HG03521 (cell line): ENCODE data around the gene MLPH.
A peak's percentile ranks its signal among the peaks of the same experiment; 100 is the strongest.

Source experiments
- ATAC-seq: cut with Tn5 transposase; IDR thresholded peaks from one replicate; pipeline ENCODE4 v1.9.1; 2021; ENCODE audit warnings: mild to moderate bottlenecking, moderate library complexity; ENCODE audit not compliant: unreplicated experiment

Gene MLPH

DNA sequence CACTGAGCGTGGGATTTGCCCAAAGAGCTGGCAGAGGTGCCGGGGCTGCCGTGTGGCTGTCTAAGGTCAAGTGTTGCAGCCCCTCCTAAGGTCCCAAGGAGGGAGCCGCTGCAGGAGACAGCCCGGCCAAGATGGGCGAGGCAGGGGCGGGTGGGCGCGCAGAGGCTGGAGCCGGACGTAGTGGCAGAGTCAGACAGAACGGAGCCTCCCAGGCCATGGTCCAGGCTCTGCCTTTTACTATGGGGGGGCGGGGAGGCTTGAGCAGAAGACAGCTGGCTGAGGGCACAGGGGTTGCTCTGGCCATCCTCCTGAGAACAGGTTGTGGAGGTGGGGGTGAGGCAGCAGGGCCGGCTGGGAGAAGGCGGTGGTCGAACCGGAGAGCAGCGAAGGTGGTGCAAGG lies 51.9 kb downstream of the MLPH start:
- no peak for ATAC-seq

DNA sequence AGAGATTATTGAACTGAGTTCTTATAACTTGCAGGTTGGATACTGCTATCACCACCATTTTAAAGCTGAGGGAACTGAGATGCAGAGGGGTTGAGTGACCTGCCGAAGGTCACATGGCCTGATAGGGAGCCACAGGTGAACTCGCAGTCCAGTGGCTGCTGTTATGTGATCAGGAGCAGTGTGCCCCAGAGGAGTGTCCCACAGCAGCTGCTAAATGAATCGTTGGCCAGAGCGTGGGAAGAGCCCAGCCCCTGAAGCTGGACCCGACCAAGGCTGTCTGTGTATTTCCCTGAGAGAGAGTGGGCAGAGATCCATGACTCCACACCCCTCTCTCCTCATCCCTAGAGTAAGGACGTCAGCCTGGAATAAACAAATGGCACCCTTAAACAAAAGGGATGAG lies 52.6 kb downstream of the MLPH start:
- ATAC-seq = no peak

DNA sequence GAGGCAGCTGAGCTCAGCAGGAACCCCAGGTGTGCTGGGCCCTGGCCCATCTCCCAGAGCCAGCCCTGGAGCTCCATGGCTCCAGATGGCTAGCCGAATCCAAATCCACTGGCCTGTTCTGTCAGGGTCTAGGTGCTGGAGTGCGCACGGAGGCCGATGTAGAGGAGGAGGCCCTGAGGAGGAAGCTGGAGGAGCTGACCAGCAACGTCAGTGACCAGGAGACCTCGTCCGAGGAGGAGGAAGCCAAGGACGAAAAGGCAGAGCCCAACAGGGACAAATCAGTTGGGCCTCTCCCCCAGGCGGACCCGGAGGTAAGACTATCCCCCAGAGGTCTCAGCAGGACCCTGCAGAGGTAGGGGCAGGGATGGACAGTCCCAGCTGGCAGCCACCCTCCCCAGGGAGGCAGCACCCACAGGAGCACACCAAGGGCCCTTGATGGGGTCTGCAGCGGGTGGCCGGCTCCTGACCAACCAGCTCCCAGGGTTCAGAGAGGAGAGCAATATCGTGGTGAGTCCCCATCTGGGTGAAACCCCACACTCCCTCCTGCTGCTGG lies 53.2 kb downstream of the MLPH start:
- ATAC-seq = no peak

DNA sequence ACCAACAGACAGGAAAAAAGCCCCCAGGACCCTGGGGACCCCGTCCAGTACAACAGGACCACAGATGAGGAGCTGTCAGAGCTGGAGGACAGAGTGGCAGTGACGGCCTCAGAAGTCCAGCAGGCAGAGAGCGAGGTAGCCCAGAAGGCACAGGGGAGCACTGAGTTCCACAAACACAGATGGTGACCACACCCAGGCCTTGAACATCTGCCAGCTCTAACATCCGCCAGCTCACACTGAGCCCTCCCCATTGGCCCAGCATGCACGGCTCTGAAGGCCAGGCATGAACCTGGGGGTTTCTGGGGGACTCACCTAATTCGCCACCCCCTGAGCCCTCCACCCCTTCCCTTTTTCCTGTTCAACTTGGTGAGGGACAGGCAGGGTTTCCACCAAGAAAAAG lies 53.8 kb downstream of the MLPH start:
- ATAC-seq = no peak

DNA sequence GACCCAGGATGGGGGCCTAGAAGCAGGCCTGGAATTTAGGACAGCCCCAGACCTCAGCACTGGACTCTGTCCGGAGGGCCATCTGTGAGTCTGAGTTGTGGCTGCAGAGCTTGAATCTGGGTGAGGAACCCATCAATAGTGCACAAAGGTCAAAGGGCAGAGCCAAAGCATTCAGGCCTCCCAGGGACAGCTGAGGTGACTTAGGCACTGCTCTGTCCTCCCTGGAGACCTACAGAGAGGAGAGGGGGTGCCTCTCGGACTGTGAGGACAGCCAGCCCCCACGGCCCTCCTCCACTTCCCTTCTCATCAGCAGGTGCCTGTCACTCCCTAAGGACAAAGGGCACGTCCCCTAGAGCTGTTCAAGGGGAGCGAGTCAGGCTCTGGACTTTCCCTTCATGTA lies 54.2 kb downstream of the MLPH start:
- no peak for ATAC-seq

DNA sequence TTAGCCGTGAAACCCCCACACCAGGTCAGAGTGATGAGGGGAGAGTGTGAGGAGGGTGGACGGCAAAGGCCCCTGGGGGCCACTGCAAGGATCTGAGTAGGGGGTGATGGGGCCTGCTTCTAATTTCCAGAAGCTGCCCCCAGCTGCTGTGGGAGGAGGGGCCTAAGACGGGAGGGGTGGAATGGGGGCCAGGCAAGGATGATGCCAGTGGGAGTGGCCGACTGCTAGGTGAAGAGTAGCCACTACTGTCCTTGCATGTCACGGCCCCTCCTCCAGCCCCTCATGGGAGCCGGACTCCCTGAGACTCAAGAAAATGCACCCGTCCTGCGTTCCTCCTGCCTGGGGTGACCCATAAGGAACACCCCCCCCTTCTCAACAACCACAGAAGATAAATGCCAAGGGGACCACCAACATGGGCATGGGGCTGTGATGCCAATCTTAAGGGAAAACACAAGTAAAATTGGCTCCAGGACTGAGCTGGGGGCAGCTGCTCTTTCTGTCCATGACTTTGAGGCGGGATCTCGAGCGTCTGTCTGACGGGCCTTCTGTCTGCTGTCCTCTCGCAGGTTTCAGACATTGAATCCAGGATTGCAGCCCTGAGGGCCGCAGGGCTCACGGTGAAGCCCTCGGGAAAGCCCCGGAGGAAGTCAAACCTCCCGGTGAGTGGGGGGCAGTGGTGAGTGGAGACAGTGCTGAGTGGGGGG lies 55.1 kb downstream of the MLPH start:
- ATAC-seq = no peak

DNA sequence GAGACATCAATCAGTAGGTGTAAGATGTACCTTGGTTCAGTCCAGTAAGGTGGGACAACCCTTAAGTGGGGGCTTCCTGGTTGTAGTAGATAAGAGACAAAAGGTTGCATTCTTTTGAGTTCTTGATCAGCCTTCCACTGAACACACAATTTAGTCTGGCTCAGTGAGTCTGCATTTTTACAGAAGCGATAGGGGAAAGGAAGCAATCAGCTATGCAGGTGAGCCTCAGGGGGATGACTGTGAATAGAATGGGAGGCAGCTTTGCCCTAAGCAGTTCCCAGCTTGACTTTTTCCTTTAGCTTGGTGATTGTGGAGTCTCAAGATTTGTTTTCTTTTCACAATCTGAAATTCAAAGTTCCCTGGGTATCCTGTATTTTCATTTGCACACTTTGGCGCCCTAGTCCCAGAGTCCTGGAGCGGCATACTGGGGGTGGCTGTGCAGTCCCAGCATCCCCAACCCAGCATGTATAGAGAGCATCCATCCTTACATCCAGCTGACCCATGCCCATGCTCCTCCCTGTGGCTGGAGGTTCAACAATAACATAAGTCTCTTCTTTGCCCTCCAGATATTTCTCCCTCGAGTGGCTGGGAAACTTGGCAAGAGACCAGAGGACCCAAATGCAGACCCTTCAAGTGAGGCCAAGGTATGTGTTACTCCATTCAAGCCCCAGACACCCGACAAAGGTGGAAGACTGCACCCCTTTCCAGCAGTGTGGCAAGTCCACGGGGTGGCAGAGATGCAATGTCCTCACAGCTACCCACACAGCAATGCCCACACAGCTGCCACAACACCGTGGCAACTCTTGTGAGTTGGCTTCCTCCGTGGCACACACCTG lies 59.2 kb downstream of the MLPH start:
- ATAC-seq = no peak

DNA sequence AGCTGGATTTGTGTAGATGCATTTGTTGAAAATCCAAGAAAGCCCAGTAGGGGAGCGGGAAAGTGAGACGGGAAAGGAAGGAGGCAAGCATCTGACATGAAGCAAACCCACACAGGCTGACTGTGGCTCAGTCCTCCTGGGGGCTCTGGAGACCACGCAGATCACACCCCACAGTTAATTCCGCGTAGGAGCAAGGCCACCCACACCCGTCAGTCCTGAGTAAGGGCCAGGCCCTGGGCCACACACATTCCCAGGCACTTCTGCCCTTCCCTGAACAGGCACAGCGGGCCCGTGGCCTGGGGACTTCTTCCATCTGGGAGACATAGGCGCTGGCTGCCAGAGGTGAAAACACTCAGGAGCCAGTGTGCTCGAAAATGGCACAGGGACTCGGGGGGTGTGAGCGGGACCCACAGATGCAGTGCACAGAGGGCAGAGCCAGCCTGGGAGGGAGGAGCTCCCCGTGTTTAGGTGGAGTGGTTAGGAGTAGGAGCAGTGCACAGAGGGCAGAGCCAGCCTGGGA lies 59.9 kb downstream of the MLPH start:
- ATAC-seq = no peak

DNA sequence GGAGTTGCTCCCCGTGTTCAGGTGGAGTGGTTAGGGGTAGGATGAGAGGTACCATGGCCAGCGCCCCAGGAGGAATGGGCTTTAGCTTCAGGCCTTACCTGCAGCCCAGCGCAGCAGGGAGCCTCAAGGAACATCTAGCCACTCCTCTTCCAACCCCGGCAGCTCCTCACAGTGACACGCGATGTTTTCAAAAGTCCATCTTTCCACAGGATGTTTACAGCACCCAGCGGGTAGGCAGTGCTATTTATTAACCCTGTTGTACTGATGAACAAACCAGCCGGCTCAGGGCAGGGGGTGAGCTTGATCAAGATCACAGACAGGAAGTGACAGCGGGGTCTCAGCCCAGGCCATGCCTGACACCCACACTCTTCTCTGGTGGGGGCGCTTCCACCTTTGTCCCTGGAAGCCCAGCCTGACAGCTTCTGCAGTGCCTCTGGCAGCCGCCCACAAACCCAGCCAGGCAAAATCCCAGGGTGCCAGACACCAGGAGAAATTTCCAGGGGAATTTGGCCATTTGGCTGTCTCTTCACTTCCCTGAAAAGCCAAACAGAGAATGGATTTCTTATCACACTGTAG lies 60.9 kb downstream of the MLPH start:
- ATAC-seq = no peak

DNA sequence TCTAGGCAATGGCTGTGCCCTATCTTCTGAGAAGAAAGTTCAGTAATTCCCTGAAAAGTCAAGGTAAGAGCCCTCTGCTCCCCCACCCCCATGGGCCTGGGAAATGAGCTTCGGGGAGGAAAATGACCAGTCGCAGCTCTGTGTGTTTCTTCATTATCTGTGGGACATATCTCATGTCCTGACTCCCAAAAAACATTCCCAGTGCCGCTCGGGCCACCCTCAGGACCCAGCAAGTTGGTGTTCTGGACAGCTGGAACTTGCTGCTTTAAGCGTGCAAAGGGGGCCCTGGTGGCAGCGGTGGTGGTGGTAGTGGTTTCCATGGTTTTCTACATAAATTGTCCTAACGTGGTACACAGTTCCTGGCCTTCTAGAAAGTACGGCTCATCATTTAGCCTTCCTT lies 62.2 kb downstream of the MLPH start:
- ATAC-seq = no peak

DNA sequence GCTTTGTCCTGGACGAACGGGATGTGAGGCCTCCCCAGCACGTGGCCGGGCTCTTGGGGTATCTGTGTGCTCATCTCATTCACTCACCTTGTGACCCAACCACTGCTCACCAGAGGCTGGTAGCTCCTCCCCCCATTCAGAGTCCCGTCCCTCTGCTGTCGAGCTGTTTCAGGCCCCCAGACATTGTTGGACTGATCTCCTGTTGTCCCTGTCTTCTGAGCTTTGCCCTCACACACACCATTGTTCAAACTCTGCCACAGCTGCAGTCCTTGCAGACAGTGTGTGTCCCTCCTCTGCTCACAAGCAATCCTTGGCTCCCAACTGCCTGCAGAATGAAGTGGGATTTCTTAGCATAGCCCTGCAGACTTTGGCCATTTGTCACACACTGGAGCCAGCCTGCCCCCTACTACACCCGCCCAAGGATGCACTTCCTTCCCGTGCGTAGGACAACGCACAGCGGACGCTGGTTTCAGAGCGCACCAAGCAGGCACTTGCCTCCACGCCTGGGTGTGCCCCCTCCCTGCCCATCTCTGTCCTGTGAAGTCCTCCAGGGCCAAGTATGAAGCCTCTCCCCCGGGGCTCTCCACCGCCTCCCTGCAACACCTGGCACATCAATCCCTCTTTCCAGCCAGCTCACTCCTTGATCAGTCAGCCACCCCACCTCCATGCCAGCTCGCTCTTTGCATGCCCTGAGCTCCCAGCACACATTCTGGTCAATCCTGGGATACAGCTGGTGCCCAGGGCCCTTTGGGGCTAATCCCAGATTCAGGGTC lies 62.8 kb downstream of the MLPH start:
- ATAC-seq = no peak

DNA sequence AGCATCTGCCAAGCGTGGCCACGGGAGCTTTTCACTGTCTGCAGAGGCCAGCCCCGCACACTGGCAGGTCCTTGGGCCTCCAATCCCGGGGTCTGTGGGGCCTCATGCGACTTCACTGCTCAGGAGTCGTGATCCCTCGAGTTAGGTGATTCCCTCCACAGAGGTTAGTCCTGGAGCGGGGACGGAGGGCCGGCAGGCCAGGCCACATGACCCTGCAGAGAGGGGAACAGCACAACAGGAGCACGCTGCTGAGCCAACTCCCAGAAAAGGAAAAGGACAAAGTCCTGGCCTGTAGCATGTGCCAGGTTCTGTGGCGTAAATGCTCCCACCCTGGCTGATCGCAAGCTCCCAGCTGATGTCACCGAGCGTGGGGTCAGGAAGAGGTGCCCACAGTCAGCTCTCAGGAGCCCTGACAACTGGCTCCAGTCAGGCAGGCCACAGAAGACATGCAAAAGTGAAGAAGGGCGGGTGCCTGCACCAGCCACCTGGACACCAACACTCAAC lies 64.1 kb downstream of the MLPH start:
- no peak for ATAC-seq

DNA sequence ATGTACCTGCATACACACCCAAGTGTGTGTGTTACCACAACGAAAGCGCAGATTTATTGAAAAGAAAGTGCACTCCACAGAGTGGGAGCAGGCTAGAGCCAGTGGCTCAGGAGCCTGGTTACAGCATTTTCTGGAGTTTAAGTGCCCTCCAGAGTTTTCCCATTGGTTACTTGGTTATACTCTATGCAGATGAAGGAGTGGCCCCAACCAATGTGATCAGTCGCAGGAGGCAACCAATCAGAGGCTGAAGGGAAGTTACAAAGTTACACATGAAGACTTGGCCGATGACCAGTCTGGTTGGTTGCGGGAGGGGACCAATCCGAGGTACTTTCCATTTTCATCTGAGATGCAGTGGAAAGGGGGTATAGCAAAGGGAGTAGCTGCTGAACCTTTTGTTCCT lies 65.9 kb downstream of the MLPH start:
- ATAC-seq = no peak

DNA sequence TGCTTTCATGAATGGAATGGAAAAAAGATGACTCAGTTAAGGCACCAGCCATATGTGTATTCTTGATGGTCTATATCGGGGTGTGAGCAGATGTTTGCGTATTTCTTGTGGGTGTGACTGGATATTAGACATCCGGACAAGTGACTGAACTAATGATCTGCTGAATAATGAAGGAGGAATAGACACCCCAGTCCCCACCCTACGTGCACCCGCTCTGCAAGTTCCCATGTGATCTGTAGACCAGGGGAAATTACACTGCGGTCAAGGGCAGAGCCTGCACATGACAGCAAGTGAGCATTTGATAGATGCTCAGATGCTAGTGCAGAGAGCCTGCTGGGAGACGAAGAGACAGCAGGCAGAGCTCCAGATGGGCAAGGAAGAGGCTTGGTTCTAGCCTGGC lies 66.9 kb downstream of the MLPH start:
- no peak for ATAC-seq

DNA sequence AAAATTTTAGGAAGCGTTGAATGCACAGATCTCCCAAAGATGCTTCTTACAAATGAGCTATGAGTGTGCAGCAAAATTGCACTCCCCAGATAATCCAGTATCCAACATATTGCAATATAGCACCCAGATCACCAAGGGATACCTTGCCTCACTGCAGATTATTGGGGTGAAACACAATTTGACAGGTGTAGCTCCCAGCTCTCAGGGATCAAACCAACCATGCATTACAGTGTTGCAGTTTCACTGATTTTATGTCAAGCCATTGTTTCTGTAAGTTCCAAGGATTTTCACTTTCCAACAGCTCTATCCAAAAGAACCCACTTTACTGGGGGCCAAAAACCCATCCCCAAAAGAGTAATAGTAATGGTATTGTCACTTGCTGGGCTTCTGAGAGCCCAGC lies 68.5 kb downstream of the MLPH start:
- ATAC-seq = no peak

DNA sequence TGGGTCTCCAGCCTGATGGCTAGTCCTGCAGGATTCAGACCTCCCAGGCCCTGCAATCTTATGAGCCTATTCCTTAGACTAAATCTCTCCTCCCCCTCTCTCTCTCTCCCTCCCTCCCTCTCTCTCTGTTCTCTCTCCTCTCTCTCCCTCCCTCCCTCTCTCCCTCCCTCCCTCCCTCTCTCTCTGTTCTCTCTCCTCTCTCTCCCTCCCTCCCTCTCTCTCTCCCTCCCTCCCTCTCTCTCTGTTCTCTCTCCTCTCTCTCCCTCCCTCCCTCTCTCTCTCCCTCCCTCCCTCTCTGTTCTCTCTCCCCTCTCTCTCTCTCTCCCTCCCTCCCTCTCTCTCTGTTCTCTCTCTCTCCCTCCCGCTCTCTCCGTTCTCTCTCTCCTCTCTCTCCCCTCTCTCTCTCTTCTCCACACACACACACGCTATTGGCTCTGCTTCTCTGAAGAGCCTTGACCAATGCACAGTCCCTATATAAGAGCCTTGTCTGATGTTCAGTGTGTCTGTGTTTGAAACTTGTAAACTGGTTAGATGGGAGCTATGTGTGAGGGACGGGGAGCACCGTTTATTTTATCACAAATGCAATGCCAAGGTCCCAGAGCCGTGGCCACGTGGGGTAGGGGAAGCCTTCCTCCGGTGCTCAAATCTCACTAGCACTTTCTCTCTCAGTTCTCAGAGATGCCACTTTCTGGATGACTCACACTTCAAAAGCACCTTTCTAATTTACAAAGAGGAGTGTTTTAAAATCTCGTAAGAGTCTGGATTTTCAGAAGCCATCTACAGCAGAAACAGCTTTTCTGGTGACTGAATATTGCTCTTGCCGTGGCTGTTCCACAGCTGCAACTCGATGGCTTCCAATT lies 70.0 kb downstream of the MLPH start:
- ATAC-seq = peak; percentile 72

DNA sequence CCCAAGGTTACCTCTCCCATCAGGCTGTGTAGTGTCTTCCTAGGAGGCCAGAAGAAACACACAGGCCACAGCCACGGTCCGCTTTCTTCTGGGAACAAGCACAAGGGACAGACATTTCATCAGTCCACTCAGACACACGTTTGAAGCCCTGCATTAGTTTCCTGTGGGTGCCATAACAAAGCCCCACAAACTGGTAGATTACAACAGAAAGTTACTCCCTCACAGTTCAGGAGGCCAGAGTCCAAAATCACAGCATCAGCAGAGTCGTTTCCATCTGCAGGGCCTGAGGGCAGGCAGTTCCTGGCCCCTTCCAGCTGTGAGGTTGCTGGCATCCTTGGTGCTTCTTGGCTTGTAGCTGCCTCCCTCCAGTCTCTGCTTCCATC lies 70.6 kb downstream of the MLPH start:
- no peak for ATAC-seq

DNA sequence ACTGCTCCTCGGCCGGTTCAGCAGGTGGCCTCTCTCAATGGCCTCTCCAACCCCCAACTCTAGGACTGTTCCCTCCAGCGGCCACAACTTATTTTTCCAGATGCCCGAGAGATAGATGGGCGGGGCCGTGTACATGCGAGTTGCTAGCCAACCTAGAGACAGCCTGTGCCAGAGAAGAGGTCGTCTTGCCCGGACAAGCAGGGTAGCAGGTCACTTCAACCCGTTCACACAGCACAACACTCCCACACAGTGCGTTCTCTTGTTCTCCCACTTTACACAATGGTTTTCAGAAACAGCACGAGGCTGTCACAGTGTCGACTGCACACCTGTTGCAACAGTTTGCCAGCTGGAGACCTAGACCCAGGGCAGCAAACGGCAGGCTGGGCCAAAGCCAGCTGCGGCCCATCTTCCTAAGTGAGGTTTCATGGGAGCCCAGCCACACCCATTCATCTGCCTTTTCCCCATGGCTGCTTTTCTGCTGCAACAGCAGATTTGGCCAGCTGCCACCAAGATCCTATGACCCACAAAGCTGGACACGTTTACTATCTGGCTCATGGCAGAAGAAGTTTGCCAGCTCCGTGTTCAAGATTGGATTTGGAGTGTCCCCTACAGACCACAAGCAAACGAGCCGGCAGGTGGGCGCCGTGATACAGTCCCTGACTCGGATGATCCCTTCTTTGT lies 72.0 kb downstream of the MLPH start:
- ATAC-seq = no peak

DNA sequence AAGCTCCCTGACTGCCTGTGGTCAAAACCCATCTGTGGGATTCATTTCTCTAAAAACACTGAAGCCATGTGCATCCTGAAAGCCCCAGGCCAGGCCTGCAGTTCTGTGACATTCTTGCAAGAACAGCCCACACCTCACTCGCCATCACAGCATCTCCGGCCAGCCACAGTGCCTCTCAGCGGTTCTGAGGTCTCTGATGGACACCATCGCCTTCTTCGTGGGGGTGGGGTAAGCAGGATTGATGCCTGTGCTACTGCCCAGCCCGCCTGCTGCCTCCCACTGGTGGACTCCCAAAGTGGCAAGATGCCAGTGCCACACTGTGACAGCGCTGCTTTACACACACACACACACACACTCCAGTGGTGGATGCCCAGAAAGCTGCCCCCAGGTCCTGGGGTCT lies 74.2 kb downstream of the MLPH start:
- no peak for ATAC-seq
